ENCODE results near the gene DAB2IP. TPM values are rescaled to one million over a fixed set of nuclear protein-coding genes. Genes with fewer than 3 reads are reported as not detected.

Gene DAB2IP
- total RNA-seq, 1 experiment from 2014 or later, result 15.2 TPM

DNA sequence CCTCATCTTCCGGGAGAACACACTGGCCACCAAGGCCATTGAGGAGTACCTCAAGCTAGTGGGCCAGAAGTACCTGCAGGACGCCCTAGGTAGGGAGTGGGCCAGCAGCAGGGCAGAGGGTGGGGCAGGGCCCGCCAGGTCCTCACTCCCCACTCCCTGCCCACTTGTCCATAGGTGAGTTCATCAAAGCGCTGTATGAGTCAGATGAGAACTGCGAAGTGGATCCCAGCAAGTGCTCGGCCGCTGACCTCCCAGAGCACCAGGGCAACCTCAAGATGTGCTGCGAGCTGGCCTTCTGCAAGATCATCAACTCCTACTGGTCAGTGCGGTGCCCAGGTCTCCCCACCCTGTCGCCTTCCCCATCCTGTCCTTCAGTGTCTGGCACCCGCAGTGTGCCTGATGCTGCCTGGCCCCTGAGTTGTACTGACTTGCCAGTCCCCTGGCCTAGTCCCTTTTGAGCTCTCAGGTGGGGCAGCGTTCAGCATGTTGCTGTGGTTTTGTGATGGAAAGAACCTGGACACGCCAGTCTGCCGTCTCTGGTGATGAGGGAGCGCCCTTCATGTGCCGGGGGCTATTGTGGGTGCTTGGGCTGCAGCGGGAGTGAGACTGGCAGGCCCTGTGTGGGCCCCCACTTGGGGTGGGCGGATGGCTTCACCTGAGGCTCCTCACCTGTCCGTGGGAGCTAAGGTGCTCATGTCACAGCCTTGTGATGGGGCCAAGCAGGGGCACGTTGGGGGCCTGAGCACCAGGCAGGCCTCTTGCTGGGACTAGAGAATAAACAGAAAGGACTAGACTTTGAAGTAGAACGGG, 112.3 kb downstream of the DAB2IP start:
- H3K4me1 ChIP-seq (ENCODE audit: insufficient read depth, low read length), result peaks cover 10% of the 10 kb centered on the region
- no peak overlapping the region for H2AFZ ChIP-seq (ENCODE audit: low read length)
- DNase-seq, result no peak
- no TSS peak for BruUV-seq (replicated peaks)
- no peaks in the 10 kb centered on the region for H4K20me1 ChIP-seq (ENCODE audit: low read length)
- intact Hi-C loops (cut with micrococcal nuclease), result no loop called here
- ChIA-PET POLR2A (ENCODE audit: unreplicated experiment) (no interaction called here), CTCF (no interaction called here)
- H3K9ac ChIP-seq (ENCODE audit: low read length), result no peak overlapping the region
- no peaks in the 10 kb centered on the region for H3F3A ChIP-seq (ENCODE audit: low read length, unreplicated experiment)
- no peaks in the 10 kb centered on the region for H3K9me2 ChIP-seq (replicated peaks; ENCODE audit: low read length)
- no peak overlapping the region for H3K4me3 ChIP-seq (ENCODE audit: low read length)
- no peak overlapping the region for H3K4me2 ChIP-seq (ENCODE audit: low read length)
- H3K36me3 ChIP-seq (ENCODE audit: low read depth, low read length), result no peaks in the 10 kb centered on the region
- no peaks in the 10 kb centered on the region for H3K27me3 ChIP-seq (ENCODE audit: low read length)
- H3K79me2 ChIP-seq (ENCODE audit: low read length), result no peaks in the 10 kb centered on the region
- no peak for ATAC-seq
- H3K9me3 ChIP-seq (ENCODE audit: low read length), result no peaks in the 10 kb centered on the region
- TF ChIP-seq EZH2 (IDR thresholded peaks at IDR 0.05; ENCODE audit: low read length, unreplicated experiment) (no peak), EZH2phosphoT487 (IDR thresholded peaks at IDR 0.05; ENCODE audit: borderline replicate concordance, low read length) (no peak)
- TF ChIP-seq, protein P1, sequence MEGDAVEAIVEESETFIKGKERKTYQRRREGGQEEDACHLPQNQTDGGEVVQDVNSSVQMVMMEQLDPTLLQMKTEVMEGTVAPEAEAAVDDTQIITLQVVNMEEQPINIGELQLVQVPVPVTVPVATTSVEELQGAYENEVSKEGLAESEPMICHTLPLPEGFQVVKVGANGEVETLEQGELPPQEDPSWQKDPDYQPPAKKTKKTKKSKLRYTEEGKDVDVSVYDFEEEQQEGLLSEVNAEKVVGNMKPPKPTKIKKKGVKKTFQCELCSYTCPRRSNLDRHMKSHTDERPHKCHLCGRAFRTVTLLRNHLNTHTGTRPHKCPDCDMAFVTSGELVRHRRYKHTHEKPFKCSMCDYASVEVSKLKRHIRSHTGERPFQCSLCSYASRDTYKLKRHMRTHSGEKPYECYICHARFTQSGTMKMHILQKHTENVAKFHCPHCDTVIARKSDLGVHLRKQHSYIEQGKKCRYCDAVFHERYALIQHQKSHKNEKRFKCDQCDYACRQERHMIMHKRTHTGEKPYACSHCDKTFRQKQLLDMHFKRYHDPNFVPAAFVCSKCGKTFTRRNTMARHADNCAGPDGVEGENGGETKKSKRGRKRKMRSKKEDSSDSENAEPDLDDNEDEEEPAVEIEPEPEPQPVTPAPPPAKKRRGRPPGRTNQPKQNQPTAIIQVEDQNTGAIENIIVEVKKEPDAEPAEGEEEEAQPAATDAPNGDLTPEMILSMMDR (conservative IDR thresholded peaks at IDR 0.05; ENCODE audit: low read depth, low read length), result no peak
- no peak overlapping the region for H3K27ac ChIP-seq (ENCODE audit: low read length)

DNA sequence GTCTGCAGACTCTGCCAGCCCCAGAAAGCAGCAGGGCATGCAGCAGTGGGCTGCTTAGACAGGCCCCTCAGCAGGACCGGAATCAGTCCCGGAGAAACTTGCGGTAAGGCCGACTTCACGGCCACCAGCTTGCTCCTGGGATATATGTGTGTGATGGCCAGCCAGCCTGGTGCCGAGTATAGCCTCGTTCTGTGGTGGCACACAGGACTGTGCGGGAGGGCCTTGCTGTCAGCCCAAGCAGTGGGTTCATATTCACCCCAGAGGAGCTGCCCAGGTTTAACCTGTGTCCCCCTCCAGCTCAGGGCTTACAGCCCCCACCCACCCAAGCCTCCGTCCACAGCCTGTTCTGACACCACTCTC, 112.9 kb downstream of the DAB2IP start:
- H3K36me3 ChIP-seq (ENCODE audit: low read depth, low read length), result no peaks in the 10 kb centered on the region
- H4K20me1 ChIP-seq (ENCODE audit: low read length), result no peaks in the 10 kb centered on the region
- ATAC-seq, result no peak
- TF ChIP-seq EZH2phosphoT487 (IDR thresholded peaks at IDR 0.05; ENCODE audit: borderline replicate concordance, low read length) (no peak), EZH2 (IDR thresholded peaks at IDR 0.05; ENCODE audit: low read length, unreplicated experiment) (no peak)
- TF ChIP-seq, protein P1 (conservative IDR thresholded peaks at IDR 0.05; ENCODE audit: low read depth, low read length), result no peak
- H3K79me2 ChIP-seq (ENCODE audit: low read length), result no peaks in the 10 kb centered on the region
- no TSS peak for BruUV-seq (replicated peaks)
- DNase-seq, result no peak
- H3K27me3 ChIP-seq (ENCODE audit: low read length), result no peaks in the 10 kb centered on the region
- no peak overlapping the region for H3K4me2 ChIP-seq (ENCODE audit: low read length)
- ChIA-PET POLR2A (ENCODE audit: unreplicated experiment) (no interaction called here), CTCF (no interaction called here)
- no peak overlapping the region for H3K27ac ChIP-seq (ENCODE audit: low read length)
- H3K9me2 ChIP-seq (replicated peaks; ENCODE audit: low read length), result no peaks in the 10 kb centered on the region
- H2AFZ ChIP-seq (ENCODE audit: low read length), result no peak overlapping the region
- H3K9ac ChIP-seq (ENCODE audit: low read length), result no peak overlapping the region
- intact Hi-C loops (cut with micrococcal nuclease), result no loop called here
- peaks cover 10% of the 10 kb centered on the region for H3K4me1 ChIP-seq (ENCODE audit: insufficient read depth, low read length)
- no peaks in the 10 kb centered on the region for H3F3A ChIP-seq (ENCODE audit: low read length, unreplicated experiment)
- H3K4me3 ChIP-seq (ENCODE audit: low read length), result no peak overlapping the region
- H3K9me3 ChIP-seq (ENCODE audit: low read length), result no peaks in the 10 kb centered on the region

Data from PC-3 (cell line).